ENCODE measurements around the gene PON3.
"Not testable (repeated sequence)": the region's sequence is repeated elsewhere in the genome, so short reads cannot be mapped to it uniquely, and the experiment has no call there.

PON3 gene

DNA sequence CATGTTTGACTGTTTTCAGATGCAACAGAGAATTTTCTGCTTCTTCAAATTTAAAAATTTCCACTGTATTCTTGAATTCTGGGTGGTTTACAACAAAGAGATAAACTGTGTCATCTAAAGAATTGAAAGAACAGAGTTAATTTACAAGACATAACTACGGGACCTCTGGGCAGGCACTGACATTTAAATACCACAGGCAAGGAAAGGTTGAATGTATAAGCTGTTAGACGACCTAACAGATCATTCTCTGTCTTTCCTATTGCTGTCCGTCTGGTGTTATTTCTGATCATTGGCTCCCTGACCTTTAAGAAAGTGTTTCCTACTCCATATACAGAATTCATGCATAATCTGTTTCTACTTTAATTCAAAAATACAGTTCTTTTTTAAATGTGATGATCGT lies 15.5 kb upstream of the PON3 start:
- no peak for DNase-seq

DNA sequence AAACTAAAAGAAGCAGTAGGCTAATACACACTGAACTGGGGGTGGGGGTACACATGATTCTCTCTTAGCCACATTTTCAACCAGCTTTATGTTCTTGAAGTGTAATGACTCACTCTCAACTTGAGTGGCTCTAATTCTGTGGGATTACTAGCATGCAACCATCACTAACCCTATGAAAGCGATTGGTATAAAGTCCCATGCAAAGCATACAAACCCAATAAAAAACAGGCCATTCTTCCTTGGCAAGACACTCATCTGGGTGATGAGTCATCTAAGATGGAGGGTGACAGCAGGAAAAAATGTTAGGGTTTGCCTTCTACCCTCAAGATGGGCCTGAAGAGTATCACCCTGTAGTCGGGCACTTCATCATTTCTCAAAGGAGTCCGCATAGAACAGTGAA lies 14.9 kb upstream of the PON3 start:
- DNase-seq, result no peak

DNA sequence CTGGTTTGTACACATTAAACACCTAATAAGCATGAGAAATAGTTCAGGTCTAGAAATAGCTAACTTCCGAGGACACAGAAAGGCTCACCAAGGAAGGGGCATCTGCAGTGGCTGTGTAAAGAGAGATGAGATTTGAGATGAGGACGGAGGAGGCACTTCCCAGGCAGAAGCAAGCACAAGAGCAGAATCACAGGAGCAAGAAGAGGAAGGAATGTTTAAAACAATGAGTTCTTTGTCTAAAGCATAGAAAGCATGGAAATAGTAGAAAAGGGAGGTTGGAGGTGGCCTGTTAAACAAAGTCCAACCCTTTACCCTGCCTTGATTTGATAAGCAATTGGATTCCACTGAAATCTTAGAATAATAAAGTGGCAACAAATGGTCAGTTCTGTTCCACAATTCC lies 11.6 kb upstream of the PON3 start:
- DNase-seq, result no peak

DNA sequence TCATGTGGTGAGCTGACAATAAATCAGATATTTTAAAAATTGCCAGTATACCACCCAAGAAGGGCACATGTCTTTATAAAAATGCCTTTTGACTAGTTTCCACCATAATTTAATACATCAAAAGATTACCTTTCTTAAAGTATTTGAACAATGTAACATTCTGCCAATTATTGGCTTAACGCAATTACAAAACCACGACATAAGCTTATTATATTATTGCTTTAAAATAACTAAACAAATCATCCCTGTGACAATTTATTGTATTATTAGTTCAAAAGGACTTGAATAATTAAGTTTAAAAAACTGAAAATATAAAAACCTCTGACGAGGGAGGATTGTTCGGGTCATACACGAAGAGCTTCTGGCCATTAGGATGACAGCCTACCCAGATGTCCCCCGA lies 9.6 kb upstream of the PON3 start:
- no peak for DNase-seq

DNA sequence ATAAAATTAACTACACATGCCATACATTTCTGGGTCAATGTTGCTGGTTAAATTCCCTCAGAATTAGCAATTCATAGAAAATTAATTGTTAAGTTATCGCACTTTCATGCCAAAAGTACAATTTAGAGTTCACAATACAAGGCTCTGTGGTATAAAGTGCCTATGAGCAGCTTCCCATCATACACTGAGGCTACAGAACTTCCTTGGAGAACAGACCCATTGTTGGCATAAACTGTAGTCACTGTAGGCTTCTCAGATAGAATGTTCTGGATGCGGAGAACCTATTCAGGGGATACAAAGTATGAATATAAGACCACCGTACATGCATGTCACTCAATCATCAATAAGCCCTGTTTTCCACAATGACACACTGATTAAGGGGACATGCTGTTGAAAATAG lies 9.0 kb upstream of the PON3 start:
- no peak for DNase-seq

- no peak for DNase-seq
Observed at GRCh38 chr7:95404316-95404865, 8.2 kb upstream of the PON3 start.

GRCh38 chr7:95398155-95398940 lies 2.2 kb upstream of the PON3 start:
- DNase-seq, result no peak

DNA sequence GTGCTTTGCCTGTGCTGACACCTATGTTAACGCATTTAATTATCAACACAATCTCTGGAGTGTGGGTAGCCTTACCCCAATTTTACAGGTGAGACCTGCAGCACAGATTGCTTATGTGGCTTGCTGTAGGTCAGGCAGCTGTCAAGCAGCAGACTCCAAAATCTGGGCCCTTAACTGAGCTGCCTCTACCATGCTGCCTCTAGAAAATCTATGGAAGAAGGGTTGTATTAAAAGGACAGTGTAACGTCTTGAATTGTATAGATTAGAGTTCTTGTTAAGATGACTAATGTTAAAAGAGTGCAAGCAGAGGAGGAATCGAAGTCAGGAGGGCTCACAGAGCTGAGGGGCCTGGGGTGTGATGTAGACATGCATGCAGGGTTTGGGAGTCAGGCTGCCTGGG lies 1.2 kb upstream of the PON3 start:
- DNase-seq, result no peak

DNA sequence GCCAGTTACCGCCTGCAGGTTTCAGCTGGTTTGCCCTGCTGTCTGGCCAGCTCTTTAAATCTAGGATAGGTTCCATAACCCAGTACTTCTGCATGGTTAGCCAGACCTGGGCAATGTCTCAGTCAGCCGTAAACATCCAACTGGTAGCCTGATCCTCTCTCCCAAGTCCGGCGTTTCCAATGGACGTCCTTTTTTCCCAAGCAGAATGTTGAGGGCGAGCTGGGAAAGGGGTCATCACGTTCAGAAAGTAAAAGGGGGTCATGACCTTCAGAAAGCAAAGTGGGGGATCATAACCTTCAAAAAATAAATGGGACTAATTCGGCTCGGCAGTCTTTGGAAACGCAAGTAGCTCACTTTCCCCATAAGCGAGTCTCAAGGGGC lies 430 bp downstream of the PON3 start:
- no peak for DNase-seq

- no peak for DNase-seq
Observed at GRCh38 chr7:95394370-95394769, 1.8 kb downstream of the PON3 start.

DNA sequence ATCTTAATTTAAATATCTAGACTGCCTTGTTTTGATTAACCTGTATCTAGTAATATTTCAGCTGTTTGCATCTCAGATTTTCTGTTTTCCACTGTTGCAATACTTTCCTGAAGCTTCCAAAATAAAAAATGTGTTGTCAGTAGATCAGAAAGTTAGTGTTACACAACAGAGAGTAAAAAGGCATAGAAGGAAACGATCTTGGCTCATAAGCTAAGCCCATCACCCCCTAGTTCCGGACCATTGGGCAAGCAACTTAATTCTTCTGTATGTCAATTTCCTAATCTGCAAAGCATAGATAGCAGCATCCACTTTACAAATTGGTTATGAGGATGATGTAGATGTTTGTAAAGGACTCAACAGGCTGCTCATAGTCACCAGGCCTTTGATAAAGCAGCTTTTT lies 4.4 kb downstream of the PON3 start:
- DNase-seq, result no peak

- no peak for DNase-seq
Observed at GRCh38 chr7:95389516-95389915, 6.7 kb downstream of the PON3 start.

- DNase-seq, result not testable (repeated sequence)
Observed at GRCh38 chr7:95379457-95379856, 16.7 kb downstream of the PON3 start.

DNA sequence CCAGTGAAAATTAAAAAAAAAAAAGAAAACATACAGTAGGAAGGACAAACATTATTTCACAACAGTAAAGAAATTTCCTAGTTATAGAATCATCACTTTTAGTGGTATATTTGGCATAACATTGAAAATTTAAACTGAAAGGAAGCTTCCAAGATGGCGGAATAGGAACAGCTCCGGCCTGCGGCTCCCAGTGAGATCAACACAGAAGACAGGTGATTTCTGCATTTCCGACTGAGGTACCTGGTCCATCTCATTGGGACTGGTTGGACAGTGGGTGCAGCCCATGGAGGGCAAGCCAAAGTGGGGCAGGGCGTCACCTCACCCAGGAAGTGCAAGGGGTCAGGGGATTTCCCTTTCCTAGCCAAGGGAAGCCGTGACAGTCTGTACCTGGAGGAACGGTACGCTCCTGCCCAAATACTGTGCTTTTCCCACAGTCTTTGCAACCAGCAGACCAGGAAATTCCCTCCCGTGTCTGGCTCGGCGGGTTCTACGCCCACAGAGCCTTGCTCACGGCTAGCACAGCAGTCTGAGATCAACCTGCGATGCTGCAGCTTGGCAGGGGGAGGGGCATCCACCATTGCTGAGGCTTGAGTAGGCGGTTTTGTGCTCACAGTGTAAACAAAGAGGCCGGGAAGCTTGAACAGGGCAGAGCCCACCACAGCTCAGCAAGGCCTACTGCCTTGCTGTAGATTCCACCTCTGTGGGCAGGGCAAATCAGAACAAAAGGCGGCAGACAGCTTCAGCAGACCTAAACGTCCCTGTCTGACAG lies 19.4 kb downstream of the PON3 start:
- no peak for DNase-seq

GRCh38 chr7:95375591-95376257 lies 20.5 kb downstream of the PON3 start:
- no peak for DNase-seq

- no peak for DNase-seq
Observed at GRCh38 chr7:95373323-95373722, 22.9 kb downstream of the PON3 start.

- no peak for DNase-seq
Observed at GRCh38 chr7:95368235-95368634, 27.9 kb downstream of the PON3 start.

- no peak for DNase-seq
Observed at GRCh38 chr7:95367606-95368005, 28.6 kb downstream of the PON3 start.

- no peak for DNase-seq
Observed at GRCh38 chr7:95365151-95365550, 31.0 kb downstream of the PON3 start.

GRCh38 chr7:95357623-95358022 lies 38.6 kb downstream of the PON3 start:
- DNase-seq, result no peak

DNA sequence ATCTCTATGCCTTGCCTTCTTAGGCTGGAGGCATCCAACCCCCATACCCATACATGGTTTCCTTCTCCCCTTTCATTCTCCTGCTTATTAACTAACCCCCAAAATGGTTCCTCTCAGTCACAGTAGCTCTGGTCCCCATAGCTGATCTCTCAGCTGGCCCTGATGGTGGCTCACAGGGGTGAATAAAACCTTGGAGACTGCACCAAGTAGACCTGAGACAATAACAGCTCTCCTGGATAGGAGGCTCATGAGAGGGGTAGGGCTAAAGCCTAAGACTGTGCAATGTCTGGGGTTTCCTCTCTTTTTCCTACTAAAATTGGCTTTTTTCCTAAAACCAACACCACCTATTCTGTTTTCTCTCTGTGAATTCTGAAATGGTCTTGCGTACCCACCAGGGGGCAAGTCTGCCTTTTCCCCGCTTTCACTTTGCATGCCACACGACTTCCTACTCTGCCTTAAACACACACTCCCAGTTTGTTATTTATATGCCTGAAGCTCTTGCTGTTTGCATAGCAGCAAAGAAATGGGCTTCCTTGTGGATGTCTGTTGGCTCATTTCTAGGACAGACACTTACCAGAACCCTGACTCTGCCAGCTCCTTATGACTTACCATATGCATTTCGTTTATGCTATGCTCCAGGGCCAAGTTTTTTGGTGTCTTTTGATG lies 53.4 kb downstream of the PON3 start:
- DNase-seq, result no peak

DNA sequence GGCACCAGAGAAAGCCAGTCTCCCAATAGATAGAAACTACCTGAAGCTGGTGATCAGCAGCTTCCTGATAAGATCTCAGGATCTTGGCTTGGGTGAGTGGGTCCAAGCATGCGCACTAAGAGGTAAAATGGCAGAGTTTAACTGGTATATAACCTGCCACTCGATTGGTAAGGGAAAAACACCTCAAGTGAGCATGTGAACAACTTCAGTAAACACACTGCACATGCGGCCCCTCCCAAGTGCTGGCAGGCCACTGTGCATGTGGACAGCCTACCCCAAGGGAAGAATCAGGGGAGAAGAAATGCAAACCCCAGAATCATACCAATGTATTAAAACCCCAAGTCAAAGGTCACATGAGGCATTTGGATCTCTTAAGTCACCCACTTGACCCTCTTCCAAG lies 54.1 kb downstream of the PON3 start:
- no peak for DNase-seq

DNA sequence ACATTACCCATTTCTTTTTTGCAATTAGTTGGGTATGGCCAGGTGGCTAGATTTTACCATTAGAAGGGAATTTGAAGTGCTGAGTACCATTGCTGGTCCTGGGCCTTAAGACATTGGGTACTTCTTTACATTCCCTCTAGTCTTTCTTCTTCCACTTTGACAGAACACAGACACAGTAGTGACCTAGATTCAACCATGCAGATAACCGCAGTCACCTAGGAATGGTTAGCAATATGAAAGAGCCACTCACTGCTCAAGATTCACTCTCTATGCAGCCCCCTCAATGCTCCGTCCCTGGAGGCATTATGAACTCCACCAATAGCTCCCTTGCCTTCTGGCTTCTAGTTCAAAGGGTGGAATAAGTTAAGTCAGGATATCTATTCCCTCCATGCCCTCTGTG lies 55.7 kb downstream of the PON3 start:
- DNase-seq, result no peak
